ENCODE data around the gene GMEB2.
"Not testable (repeated sequence)": the region's sequence is repeated elsewhere in the genome, so short reads cannot be mapped to it uniquely, and the experiment has no call there.

The GMEB2 gene

DNA sequence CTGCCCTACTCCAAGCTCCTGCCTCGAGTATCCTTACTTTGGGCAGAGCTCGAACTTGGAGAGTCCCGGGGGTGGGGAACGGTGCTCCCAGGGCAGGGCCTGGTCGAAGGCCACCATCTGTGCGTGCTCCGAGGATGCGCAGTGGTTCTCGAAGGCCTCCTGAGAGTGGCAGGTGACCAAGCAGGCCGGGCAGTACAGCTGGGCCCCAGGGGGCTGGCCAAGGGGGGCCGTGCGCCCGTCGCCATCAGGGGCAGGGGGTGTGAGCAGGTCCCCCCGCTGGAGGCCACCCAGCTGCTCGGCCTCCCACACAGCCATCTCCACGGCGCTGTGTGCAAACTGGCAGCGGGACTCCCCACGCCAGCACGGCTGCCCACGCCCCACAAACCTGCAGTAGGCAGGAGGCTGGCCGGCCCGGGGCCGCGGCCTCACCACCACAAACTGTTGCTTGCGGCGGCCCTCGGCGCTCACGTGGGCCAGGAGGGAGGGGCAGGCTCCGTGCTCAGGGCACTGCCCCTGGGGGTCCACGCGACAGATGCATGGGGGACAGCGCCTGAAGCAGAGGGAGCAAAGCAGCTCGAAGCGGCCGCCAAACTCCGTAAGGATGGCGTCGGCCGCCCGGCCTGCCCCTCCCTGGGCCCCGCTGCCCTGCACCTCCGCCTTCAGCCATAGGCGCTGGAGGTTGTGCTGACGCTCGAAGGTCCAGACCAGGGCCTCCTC, 54.7 kb downstream of the GMEB2 start:
- no peak overlapping the region for H3K4me3 ChIP-seq (ENCODE audit: low read length)
- DNase-seq (ENCODE audit: low read depth) = no peak
- TF ChIP-seq CTCF (IDR thresholded peaks at IDR 0.05; ENCODE audit: insufficient read depth, low read depth, low read length, missing control alignments) = no peak

GRCh38 chr20:63571087-63571478, 55.8 kb downstream of the GMEB2 start:
- H3K4me3 ChIP-seq (ENCODE audit: low read length) = not testable (repeated sequence)

GRCh38 chr20:63570281-63571086, 56.4 kb downstream of the GMEB2 start:
- no peak for DNase-seq (ENCODE audit: low read depth)
- TF ChIP-seq CTCF (IDR thresholded peaks at IDR 0.05; ENCODE audit: insufficient read depth, low read depth, low read length, missing control alignments) = no peak
- no peak overlapping the region for H3K4me3 ChIP-seq (ENCODE audit: low read length)

More at GRCh38 chr20:63571087-63571478, 55.8 kb downstream of the GMEB2 start:
- DNase-seq (ENCODE audit: low read depth) = not testable (repeated sequence)

GRCh38 chr20:63568986-63569949, 57.6 kb downstream of the GMEB2 start:
- DNase-seq (ENCODE audit: low read depth) = no peak
- H3K4me3 ChIP-seq (ENCODE audit: low read length) = no peak overlapping the region
- no peak for TF ChIP-seq CTCF (IDR thresholded peaks at IDR 0.05; ENCODE audit: insufficient read depth, low read depth, low read length, missing control alignments)

DNA sequence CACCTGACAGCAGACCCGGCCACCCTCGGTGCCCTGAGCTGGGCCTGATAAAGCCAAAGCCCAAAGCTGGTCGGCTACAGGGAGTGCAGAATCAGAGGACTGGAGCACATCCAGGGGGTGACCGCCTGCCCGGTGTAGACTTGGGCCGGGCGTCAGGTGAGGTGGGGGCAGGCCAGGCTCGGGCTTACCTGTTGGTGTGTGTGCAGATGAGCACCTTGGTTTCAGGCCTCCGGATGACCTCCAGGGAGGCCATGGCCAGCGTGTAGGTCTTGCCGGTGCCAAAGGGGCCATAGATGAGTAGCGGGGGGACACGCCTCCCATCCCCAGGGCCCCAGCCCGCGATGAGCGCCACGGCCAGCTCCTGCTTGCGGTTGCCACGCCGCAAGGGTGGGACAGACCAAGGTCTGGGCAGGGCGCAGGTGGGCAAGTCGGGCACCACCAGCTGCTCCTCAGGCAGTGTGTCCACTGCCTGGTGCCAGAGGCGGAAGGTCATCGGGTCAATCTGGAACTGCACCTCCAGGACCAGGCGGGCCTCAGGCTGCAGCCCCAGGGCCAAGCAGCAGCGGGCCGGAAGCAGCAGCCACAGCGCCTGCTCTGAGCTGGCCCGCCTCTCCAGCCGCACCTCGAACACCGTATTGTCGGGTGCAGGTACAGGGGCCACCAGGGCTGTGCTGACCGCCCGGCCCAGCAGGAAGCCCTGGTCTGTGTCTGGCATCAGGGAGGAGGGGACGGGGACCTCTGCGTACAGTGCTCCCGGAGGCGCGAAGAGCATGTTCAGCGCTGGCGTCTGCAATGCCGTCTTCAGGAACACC, 58.5 kb downstream of the GMEB2 start:
- H3K4me3 ChIP-seq (ENCODE audit: low read length) = no peak overlapping the region
- DNase-seq (ENCODE audit: low read depth) = no peak
- TF ChIP-seq CTCF (IDR thresholded peaks at IDR 0.05; ENCODE audit: insufficient read depth, low read depth, low read length, missing control alignments) = no peak

DNA sequence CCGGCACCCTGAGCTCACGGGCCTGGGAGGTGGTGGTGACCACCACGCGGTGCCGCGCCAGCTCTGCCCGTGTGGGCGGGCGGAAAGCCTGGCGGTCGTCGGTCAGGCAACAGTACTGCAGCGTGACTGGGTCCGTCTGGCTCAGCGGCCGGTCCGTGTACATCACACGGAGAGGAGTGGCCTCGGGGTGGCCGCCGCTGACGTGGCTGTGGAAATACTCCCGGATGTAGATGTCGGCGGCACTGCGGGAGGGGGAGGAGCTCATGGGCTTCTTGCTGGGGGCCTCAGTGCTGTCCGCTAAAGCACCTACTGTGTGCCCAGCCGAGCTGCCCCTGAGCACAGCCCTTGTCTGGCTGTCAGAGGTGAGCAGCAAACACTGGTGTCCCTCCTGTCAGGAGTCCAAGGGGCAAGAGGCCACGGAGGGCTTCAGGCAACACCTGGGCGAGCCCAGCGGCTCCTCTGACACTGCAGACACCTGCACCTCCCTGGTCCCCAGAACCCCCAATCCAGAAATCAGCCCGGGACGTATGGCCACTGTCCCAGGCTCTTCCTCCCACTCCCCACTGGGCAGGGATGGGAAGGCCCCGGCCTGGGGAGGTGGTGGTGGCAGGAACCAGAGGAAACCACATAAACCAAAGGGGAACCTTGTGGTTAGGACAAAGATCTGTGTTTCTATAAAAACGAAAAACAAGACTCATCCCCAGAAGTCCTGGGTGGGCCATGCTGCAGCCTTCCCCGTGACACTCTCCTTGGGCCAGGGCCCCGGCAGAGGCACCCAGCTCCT, 59.3 kb downstream of the GMEB2 start:
- H3K4me3 ChIP-seq (ENCODE audit: low read length) = no peak overlapping the region
- TF ChIP-seq CTCF (IDR thresholded peaks at IDR 0.05; ENCODE audit: insufficient read depth, low read depth, low read length, missing control alignments) = no peak
- no peak for DNase-seq (ENCODE audit: low read depth)
